H7 (cell line): ENCODE measurements around the gene DUS1L. TPM values are rescaled to one million over a fixed set of nuclear protein-coding genes. Genes with fewer than 3 reads are reported as not detected.

Experiments used
- DNase-seq: peaks from one replicate; pipeline ENCODE4 v3.0.0; 2012
- H3K27me3 ChIP-seq: 2 replicates; pipeline ENCODE4 v1.6.0; 2011; ENCODE audit warnings: mild to moderate bottlenecking, low read length; ENCODE audit not compliant: control insufficient read depth, insufficient read depth
- H3K36me3 ChIP-seq: replicated peaks from 2 replicates; pipeline ENCODE4 v1.5.1; 2011; ENCODE audit warnings: low read length; ENCODE audit not compliant: control insufficient read depth, insufficient read depth
- H3K4me3 ChIP-seq: 2 replicates; pipeline ENCODE4 v1.5.1; 2011; ENCODE audit warnings: low read depth, mild to moderate bottlenecking, control low read depth, low read length, moderate library complexity; ENCODE audit not compliant: insufficient read depth
- total RNA-seq: library from RNA; depleted of rRNA; stranded (reverse); fragments of >200 nt; shearing (Covaris generic); gene quantifications from 2 replicates; pipeline ENCODE4 v1.2.3, GENCODE V29; 2014; rRNA removed

The DUS1L gene
- total RNA-seq, 1 experiment from 2014 or later: 129 TPM

DNA sequence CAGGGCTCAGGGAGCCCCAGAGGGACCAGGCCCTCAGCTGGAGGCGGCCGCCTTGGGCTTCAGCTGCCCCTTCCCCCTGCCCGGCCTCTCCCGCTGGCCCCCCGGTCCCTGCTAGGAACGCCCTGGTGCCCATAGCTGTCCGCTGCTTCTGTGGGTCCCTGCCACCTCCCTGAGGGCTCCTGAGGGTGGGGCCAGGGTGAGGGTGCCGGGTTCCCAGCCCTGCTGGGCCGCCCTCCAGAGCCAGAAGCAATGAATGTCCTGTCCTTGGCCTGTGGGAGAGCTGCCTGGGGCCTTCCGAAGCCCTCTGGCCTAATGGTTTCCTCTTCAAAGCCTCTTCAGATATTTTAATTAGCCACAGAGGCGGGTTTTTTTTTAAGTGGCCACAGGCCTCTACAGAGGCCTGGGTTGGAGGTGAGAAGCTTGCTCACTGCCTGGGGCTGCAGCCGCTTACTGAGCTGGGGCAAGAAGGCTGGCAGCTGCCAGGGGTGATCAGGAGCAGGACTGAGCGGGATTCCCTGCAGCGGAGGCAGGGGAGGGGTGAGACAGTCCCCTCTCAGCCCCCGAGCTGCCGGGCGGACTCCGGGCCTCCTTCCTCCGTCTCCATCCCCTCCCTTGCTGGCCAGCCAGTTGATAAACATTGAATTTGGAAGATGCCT, 52.8 kb downstream of the DUS1L start:
- Histone ChIP-seq H3K36me3 (no peaks in the 10 kb centered on the region), H3K4me3 (no peak overlapping the region), H3K27me3 (no peaks in the 10 kb centered on the region)
- peak; percentile 74 for DNase-seq

DNA sequence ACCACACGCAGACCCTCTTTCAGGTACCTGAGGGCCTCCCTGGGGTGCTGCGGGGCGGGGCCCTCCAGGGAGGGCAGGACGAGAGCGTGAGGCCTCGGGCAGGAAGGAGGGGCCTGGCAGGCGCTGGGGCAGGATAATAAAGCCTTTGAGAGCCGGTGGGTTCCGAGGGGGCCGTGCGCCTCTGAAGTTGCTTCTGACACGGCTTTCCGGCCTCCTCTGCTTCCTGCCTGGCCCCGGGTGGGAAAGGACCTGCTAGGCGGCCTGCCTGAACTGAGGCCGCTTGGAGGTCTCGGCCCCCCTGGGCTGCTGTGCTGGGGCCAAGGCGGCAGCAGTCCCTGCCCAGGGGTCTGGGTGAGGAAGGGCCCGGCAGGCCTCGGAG, 53.4 kb downstream of the DUS1L start:
- Histone ChIP-seq H3K4me3 (no peak overlapping the region), H3K36me3 (no peaks in the 10 kb centered on the region), H3K27me3 (no peaks in the 10 kb centered on the region)
- no peak for DNase-seq

DNA sequence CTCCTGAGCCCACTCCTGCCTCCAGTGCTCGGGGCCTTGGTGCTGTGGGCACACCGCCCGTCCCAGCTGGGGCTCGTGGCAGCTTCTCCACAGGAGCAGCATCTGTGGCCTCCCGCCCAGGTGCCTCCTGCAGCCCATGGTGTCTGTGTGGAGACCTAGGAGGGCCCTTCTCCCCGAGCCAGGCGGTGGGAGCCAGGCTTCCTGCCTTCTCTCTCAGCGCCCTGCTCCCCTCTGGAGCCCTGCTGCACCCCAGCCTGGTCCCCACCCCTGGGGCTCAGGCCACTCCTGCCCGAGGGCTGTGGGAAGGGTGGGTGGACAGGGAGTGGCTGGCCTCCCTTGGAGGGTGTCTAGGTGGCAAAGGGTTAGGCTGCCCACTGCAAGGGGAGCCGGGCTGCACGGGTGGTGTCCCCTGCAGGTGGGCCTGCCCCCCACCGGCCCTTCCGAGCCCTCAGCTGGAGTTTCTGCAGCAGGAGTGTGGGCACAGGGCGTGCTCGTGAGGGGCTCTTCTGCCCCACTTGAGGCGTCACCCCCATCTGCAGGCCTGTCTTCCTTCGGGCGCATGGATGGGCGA, 53.9 kb downstream of the DUS1L start:
- no peaks in the 10 kb centered on the region for H3K36me3 ChIP-seq
- no peak for DNase-seq
- H3K4me3 ChIP-seq: no peak overlapping the region
- H3K27me3 ChIP-seq: no peaks in the 10 kb centered on the region

DNA sequence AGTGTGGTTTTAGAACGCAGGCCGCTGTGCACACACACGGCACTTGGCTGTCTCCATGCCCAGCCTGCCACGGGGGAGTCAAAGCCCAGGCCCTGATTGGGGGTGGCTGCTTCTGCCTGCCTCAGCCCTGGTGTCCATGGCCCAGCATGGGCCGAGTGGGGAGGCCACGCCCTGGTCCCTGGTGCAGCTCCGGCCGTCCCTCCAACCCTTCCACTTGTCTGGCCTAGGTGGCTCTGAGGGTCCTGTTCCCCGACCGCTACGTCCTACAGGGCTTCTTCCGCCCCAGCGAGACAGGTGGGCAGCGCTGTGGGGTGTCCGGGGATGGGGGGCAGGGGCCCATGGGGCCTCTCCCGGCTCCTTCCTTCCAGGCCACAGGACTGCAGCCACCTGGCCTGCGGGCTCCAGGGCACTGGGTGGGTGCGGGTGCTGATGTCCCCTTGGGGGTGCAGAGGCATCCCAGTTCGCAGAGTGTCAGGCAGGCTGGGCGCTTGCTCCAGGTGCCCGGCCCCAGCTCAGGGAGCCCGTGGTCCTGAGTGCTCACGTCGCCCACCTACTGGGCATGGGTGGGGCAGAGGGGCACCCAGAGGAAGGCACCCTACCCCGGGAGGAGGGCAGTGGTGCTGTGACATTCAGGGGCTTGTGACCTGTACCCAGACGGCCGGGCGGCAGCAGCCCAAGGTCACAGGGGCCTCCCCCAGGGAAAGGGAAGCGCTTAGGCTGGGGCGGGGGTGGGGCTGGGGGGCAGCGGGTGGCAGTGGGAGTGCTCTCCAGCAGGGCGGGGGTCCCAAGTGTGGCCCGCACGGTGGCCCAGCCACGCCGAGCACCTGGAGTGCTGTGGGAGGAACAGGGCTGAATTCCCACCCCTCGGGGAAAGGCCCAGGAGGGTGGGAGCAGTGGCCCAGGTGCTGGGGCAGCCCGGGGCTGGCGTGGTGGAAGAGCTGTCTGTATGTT, 54.8 kb downstream of the DUS1L start:
- Histone ChIP-seq H3K36me3 (no peaks in the 10 kb centered on the region), H3K27me3 (no peaks in the 10 kb centered on the region), H3K4me3 (no peak overlapping the region)
- DNase-seq: no peak

DNA sequence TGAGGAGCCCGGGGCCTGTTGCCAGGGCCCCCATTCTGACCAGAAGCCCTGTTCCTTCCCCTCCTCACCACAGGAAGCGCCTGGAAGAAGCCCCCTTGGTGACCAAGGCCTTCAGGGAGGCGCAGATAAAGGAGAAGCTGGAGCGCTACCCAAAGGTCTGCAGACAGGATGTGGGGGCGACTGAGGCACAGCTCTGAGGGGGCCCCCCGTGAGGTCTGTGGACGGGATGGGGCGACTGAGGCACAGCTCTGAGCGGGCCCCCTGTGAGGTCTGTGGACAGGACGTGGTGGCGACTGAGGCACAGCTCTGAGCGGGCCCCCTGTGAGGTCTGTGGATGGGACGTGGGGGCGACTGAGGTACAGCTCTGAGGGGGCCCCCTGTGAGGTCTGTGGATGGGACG, 56.2 kb downstream of the DUS1L start:
- DNase-seq: no peak
- H3K4me3 ChIP-seq: no peak overlapping the region

DNA sequence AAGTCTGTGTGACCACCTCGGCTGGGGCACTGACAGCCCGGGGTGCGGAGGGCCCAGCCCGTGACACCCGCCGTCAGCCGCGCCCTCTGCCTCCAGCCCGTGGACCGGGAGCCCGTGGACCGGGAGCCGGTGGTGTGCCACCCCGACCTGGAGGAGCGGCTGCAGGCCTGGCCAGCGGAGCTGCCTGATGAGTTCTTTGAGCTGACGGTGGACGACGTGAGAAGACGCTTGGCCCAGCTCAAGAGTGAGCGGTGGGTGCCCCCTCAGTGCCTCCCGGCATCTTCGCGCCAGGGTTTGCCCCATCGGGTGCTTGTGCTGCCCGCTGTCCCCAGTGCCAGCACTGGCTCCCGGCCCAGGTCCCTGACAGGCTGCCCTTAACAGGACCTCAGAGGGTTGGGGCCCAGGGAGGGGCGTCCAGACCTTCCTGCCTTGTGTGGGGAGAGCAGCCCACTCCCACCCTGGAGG, 56.6 kb downstream of the DUS1L start:
- no peak for DNase-seq
- Histone ChIP-seq H3K36me3 (no peaks in the 10 kb centered on the region), H3K27me3 (no peaks in the 10 kb centered on the region), H3K4me3 (no peak overlapping the region)

More for the DNA sequence above, 56.2 kb downstream of the DUS1L start:
- Histone ChIP-seq H3K27me3 (no peaks in the 10 kb centered on the region), H3K36me3 (no peaks in the 10 kb centered on the region)

DNA sequence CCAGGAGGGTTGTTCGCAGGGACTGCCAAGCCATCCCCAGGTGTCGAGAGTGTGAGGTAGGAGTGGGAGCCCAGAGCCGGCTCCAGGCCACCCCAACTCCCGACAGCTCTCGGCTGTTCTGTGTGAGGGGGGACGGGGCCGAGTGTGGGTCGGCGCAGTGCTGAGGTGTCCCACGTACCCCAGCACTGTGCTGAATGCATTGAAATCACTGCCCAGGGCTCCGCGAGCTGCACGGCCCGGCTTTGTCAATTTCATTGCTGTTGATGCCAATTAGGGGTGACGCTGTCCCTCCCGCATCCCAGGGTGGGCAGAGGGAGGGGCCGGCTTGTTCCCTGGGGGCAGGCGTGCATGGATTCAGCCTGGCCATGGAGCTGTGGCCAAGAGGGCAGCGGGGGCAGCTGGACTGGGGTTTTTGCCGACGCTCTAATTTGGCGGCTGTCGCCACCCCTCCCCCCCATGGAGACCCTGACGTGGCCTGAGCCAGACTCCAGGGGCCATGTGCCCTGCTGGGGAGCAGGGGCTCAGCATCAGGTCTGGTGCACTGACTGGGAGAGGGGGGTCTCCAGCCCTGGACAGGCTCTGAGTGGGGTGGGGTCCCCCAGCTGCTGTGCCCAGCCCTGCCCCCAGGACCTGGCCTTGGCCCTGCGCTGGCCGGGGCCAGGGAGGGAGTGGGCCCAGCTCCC, 57.2 kb downstream of the DUS1L start:
- no peaks in the 10 kb centered on the region for H3K27me3 ChIP-seq
- no peak overlapping the region for H3K4me3 ChIP-seq
- DNase-seq: no peak

More for the DNA sequence above, 57.2 kb downstream of the DUS1L start:
- H3K36me3 ChIP-seq: no peaks in the 10 kb centered on the region

Other genes with a start within 250 kb of the DUS1L start
- gene MCRIP1, start 232.5 kb downstream of the DUS1L start, total RNA-seq: 180 and 204 TPM in 2 replicates
- gene PPP1R27, start 230.8 kb downstream of the DUS1L start, total RNA-seq: not detected in 2 replicates
- gene P4HB, start 205.3 kb downstream of the DUS1L start, total RNA-seq: 421 and 528 TPM in 2 replicates
- gene ARHGDIA, start 194.5 kb downstream of the DUS1L start, total RNA-seq: 127 and 158 TPM in 2 replicates
- gene ALYREF, start 174.2 kb downstream of the DUS1L start, total RNA-seq: 195 and 271 TPM in 2 replicates
- 269 and 274 TPM in 2 replicates for gene ANAPC11, start 174.1 kb downstream of the DUS1L start, total RNA-seq
- 0.85 and 0.94 TPM in 2 replicates for gene NPB, start 163.6 kb downstream of the DUS1L start, total RNA-seq
- 21.0 and 37.0 TPM in 2 replicates for gene PCYT2, start 154.4 kb downstream of the DUS1L start, total RNA-seq
- gene SIRT7, start 147.6 kb downstream of the DUS1L start, total RNA-seq: 19.0 and 21.4 TPM in 2 replicates
- 27.0 and 31.7 TPM in 2 replicates for gene MAFG, start 138.1 kb downstream of the DUS1L start, total RNA-seq
- gene PYCR1, start 128.5 kb downstream of the DUS1L start, total RNA-seq: 267 and 298 TPM in 2 replicates
- gene MYADML2, start 118.6 kb downstream of the DUS1L start, total RNA-seq: 0.24 and 0.30 TPM in 2 replicates
- 2.0 and 2.3 TPM in 2 replicates for gene NOTUM, start 104.6 kb downstream of the DUS1L start, total RNA-seq
- gene ASPSCR1, start 88.2 kb downstream of the DUS1L start, total RNA-seq: 62.1 and 65.8 TPM in 2 replicates
- 171 and 247 TPM in 2 replicates for gene CENPX, start 42.9 kb downstream of the DUS1L start, total RNA-seq
- gene LRRC45, start 42.5 kb downstream of the DUS1L start, total RNA-seq: 45.2 and 46.5 TPM in 2 replicates
- 155 and 175 TPM in 2 replicates for gene RAC3, start 34.1 kb downstream of the DUS1L start, total RNA-seq
- 72.7 and 110 TPM in 2 replicates for gene DCXR, start 28.1 kb downstream of the DUS1L start, total RNA-seq
- 43.0 and 50.8 TPM in 2 replicates for gene RFNG, start 14.0 kb downstream of the DUS1L start, total RNA-seq
- 205 and 248 TPM in 2 replicates for gene GPS1, start 13.9 kb downstream of the DUS1L start, total RNA-seq
- 201 and 257 TPM in 2 replicates for gene FASN, start 32.4 kb upstream of the DUS1L start, total RNA-seq
- gene CCDC57, start 147.0 kb upstream of the DUS1L start, total RNA-seq: 3.7 and 6.0 TPM in 2 replicates
- gene SLC16A3, start 163.2 kb upstream of the DUS1L start, total RNA-seq: 31.2 and 52.0 TPM in 2 replicates
- 31.7 and 37.3 TPM in 2 replicates for gene CSNK1D, start 207.9 kb upstream of the DUS1L start, total RNA-seq